ENCODE results near the gene KIF16B. TPM values are rescaled to one million over a fixed set of nuclear protein-coding genes. Genes with fewer than 3 reads are reported as not detected.

KIF16B gene
- total and polyA plus RNA-seq, 2 of the 13 experiments (the other 11 are each of a cell fraction or from before 2014, with no cell fraction given), result 6.9 to 18.0 TPM

- Histone ChIP-seq H3K27me3 (ENCODE audit: control insufficient read depth in 1 of 2, insufficient read depth in 2 of 2, low read length in 2 of 2) (no peaks in the 10 kb centered on the region), H3K4me2 (ENCODE audit: low read depth, low read length) (no peak overlapping the region), H3K9me3 (ENCODE audit: low read length) (no peaks in the 10 kb centered on the region), H3K79me2 (ENCODE audit: insufficient read depth, low read length) (no peaks in the 10 kb centered on the region), H4K20me1 (ENCODE audit: insufficient read depth, low read length) (no peaks in the 10 kb centered on the region), H2AFZ (ENCODE audit: low read length) (no peak overlapping the region), H3K4me1 (ENCODE audit: insufficient read depth, low read length) (no peaks in the 10 kb centered on the region), H3K9ac (ENCODE audit: insufficient read depth, low read depth, low read length) (no peak overlapping the region), H3K4me3 (replicated peaks in 1 of 3; ENCODE audit: insufficient read depth in 1 of 3, low read depth in 2 of 3, low read length in 3 of 3) (no peak overlapping the region), H3K27ac (ENCODE audit: extremely low read length, insufficient read depth, low read length) (no peak overlapping the region), H3K36me3 (replicated peaks in 1 of 2; ENCODE audit: control insufficient read depth in 1 of 2, insufficient read depth in 2 of 2, low read length in 2 of 2) (no peaks in the 10 kb centered on the region)
- in situ Hi-C loops (cut with HindIII; ENCODE audit: extremely low pct_ligation_motif_present, low pct_unique_long_range_greater_than_20kb), result no loop called here
- ATAC-seq (no peak), FAIRE-seq (no peak), DNase-seq (ENCODE audit: low spot score) (no peak)
- CTCF ChIA-PET (ENCODE audit: low intra/inter-chr PET ratio, low total read pairs), result no interaction called here
- POLR2A ChIA-PET, result no interaction called here
- intact Hi-C loops (cut with micrococcal nuclease; ENCODE audit: unreplicated experiment), result no loop called here
- BruUV-seq (replicated peaks), result no TSS peak
- TF ChIP-seq MAFK (conservative IDR thresholded peaks at IDR 0.05 in 1 of 2, IDR thresholded peaks at IDR 0.05 in 1 of 2; ENCODE audit: low read length in 2 of 2), result peak in 1 of 2 experiments; percentile 47; a peak in 2 of 4 replicates
- TF ChIP-seq MLLT10 (CRISPR knock-in tag; IDR thresholded peaks at IDR 0.05), result no peak
- no peak for TF ChIP-seq ONECUT2 (CRISPR knock-in tag; IDR thresholded peaks at IDR 0.05)
- TF ChIP-seq ZNF770 (CRISPR knock-in tag; IDR thresholded peaks at IDR 0.05), result no peak
- no peak for TF ChIP-seq ZNF883 (CRISPR knock-in tag; IDR thresholded peaks at IDR 0.05; ENCODE audit: not compliant biosample characterization)
- TF ChIP-seq U2AF2 (IDR thresholded peaks at IDR 0.05; ENCODE audit: low read depth, low read length), result no peak
- no peak for TF ChIP-seq POLR2AphosphoS5 (IDR thresholded peaks at IDR 0.05; ENCODE audit: low read depth, low read length)
- TF ChIP-seq ZNF740 (CRISPR knock-in tag; IDR thresholded peaks at IDR 0.05), result no peak
- TF ChIP-seq ZNF784 (CRISPR knock-in tag; IDR thresholded peaks at IDR 0.05; ENCODE audit: borderline replicate concordance), result no peak
- TF ChIP-seq HNRNPL (IDR thresholded peaks at IDR 0.05; ENCODE audit: low read depth, low read length), result no peak
- TF ChIP-seq ZNF713 (CRISPR knock-in tag; IDR thresholded peaks at IDR 0.05), result no peak
- peak; percentile 11; the same call in 1 of the 2 replicates for TF ChIP-seq MAFF (IDR thresholded peaks at IDR 0.05; ENCODE audit: low read depth, low read length)
- no peak for TF ChIP-seq CENPT (CRISPR knock-in tag; IDR thresholded peaks at IDR 0.05; ENCODE audit: low read depth)
- no peak for TF ChIP-seq ZNF543 (CRISPR knock-in tag; IDR thresholded peaks at IDR 0.05)
- TF ChIP-seq ZBTB20 (CRISPR knock-in tag; IDR thresholded peaks at IDR 0.05; ENCODE audit: borderline replicate concordance, low read depth), result no peak
- TF ChIP-seq ZNF510 (CRISPR knock-in tag; IDR thresholded peaks at IDR 0.05; ENCODE audit: low read depth), result no peak
- WGBS (ENCODE audit: low lambda C conversion rate), result 72% methylated on average over 1 of the region's 1 CpG
Measured at GRCh38 chr20:16451982-16452381, 121.3 kb downstream of the KIF16B start.
